Stimulated activated CD8-positive, alpha-beta memory T cell treated with anti-CD3 and anti-CD28 coated beads, Interleukin-15, amount 100 ng/mL, for 24 hours (primary cell): Measurements from ENCODE around the gene ERCC5.

Experiments used
- DNase-seq: peaks from one replicate; pipeline ENCODE4 v3.0.0-alpha.2; 2020; ENCODE audit warnings: low read depth

ERCC5 gene

GRCh38 chr13:102845630-102846260, at the start of gene ERCC5:
Gene ERCC5, plus strand, starts transcription at chr13:102846032. Its CDS starts 235 bp downstream, at chr13:102846267.
- DNase-seq: peak; percentile 93

GRCh38 chr13:102798581-102799425, 47.0 kb upstream of the ERCC5 start, which contains the start of the genes BIVM and POGLUT2:
Gene BIVM, plus strand, starts transcription at chr13:102799119. Its CDS starts 8,149 bp downstream, at chr13:102807268.
Gene POGLUT2, minus strand, starts transcription at chr13:102798976. Its CDS starts 306 bp downstream, at chr13:102798670.
- peak; percentile 53 for DNase-seq

GRCh38 chr13:102799426-102800144, 46.2 kb upstream of the ERCC5 start:
- no peak for DNase-seq

GRCh38 chr13:102800145-102801041, 45.4 kb upstream of the ERCC5 start:
- peak; percentile 72 for DNase-seq

GRCh38 chr13:102805680-102806079, 40.2 kb upstream of the ERCC5 start:
- no peak for DNase-seq

- no peak for DNase-seq
These were observed 38.1 kb upstream of the ERCC5 start for GRCh38 chr13:102807699-102808098.

- DNase-seq: no peak
These were observed 33.1 kb upstream of the ERCC5 start for GRCh38 chr13:102812611-102813287.

- DNase-seq: no peak
These were observed 31.7 kb upstream of the ERCC5 start for GRCh38 chr13:102814025-102814607.

- DNase-seq: no peak
These were observed 31.0 kb upstream of the ERCC5 start for GRCh38 chr13:102814793-102815192.

GRCh38 chr13:102815788-102816187, 30.0 kb upstream of the ERCC5 start:
- DNase-seq: no peak

- DNase-seq: no peak
These were observed 29.1 kb upstream of the ERCC5 start for GRCh38 chr13:102816708-102817107.

GRCh38 chr13:102817241-102817640, 28.6 kb upstream of the ERCC5 start:
- DNase-seq: no peak

- DNase-seq: no peak
These were observed 27.9 kb upstream of the ERCC5 start for GRCh38 chr13:102817907-102818306.

- DNase-seq: no peak
These were observed 20.4 kb upstream of the ERCC5 start for GRCh38 chr13:102825400-102825799.

GRCh38 chr13:102825921-102826706, 19.7 kb upstream of the ERCC5 start:
- DNase-seq: no peak

GRCh38 chr13:102830646-102831045, 15.2 kb upstream of the ERCC5 start:
- no peak for DNase-seq

GRCh38 chr13:102836471-102836870, 9.4 kb upstream of the ERCC5 start:
- no peak for DNase-seq

GRCh38 chr13:102838273-102838672, 7.6 kb upstream of the ERCC5 start:
- DNase-seq: no peak

GRCh38 chr13:102838982-102839381, 6.8 kb upstream of the ERCC5 start:
- DNase-seq: no peak

- DNase-seq: no peak
These were observed 6.4 kb upstream of the ERCC5 start for GRCh38 chr13:102839462-102839861.
